Tibial nerve (tissue), 4 donors: ENCODE measurements around the gene PTPRG.

ENCODE experiments used
- CTCF ChIP-seq, 5 experiments: fragments of 200-600 bp in 3 of 5; fragments of 450-650 bp in 2 of 5; sonication (generic) in 3 of 5; IDR thresholded peaks; one replicate each; pipeline ENCODE4 v1.5.1; 2016 to 2019; ENCODE audit warnings: antibody characterized with exemption in 5 of 5, mild to moderate bottlenecking in 3 of 5, moderate library complexity in 2 of 5
- EP300 ChIP-seq, 2 donors: sonication (generic); formaldehyde crosslinking; IDR thresholded peaks; one replicate each; pipeline ENCODE4 v1.6.1; 2017; ENCODE audit warnings: antibody characterized with exemption in 2 of 2, mild to moderate bottlenecking in 1 of 2
- POLR2A ChIP-seq, 2 donors: fragments of 450-650 bp; IDR thresholded peaks; one replicate each; pipeline ENCODE4 v1.6.1; 2017; ENCODE audit warnings: antibody characterized with exemption in 2 of 2, mild to moderate bottlenecking in 2 of 2, moderate library complexity in 2 of 2

DNA sequence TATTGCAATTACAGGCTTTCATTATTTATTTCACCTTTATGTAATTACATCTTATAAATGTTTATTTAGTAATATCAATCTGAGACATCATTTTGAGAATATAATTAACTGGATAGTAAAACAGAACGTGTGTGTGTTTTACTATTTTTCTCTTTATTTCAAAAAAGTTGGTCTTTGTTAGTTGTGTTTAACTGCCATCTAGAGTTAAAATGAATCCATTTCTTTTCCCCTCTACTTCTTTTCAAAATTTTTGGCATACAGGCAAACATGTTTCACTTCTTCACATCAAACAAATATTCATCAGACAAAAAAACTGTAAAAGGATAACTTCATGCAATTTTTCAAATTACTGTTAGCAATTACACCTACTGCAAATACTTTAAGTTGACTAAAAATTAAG is 750.8 kb downstream of the PTPRG start:
- TF ChIP-seq CTCF (IDR thresholded peaks at IDR 0.05), result no peak
- TF ChIP-seq EP300 (IDR thresholded peaks at IDR 0.05), result no peak
- TF ChIP-seq POLR2A (IDR thresholded peaks at IDR 0.05), result no peak
